ENCODE data around the gene POLR1E. TPM values are rescaled to one million over a fixed set of nuclear protein-coding genes. Genes with fewer than 3 reads are reported as not detected.

POLR1E gene
- polyA plus RNA-seq, 1 donor (not counting 4 experiments of a cell fraction or from before 2014, with no cell fraction given) = 44.4 TPM

DNA sequence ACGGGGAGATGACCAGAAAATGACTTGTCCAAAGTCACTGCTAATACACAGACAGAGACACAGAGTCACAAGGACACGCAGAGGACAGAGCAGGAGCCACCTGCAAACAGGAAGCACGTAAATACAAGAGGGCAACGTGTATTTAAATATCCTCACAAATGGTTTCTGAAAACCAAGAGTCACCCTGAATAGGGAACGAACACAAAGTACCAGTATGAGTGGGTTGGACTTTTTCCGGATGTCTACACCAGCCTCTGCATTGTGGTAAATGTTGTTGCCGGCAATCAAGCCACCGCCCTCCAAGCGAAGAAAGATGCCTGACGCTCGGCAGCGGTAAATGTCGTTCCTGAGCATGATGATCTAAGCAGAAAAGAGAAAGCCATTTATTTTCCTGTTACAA, 46.0 kb downstream of the POLR1E start:
- no peak overlapping the region for H2AFZ ChIP-seq (ENCODE audit: control insufficient read depth, low read length)

DNA sequence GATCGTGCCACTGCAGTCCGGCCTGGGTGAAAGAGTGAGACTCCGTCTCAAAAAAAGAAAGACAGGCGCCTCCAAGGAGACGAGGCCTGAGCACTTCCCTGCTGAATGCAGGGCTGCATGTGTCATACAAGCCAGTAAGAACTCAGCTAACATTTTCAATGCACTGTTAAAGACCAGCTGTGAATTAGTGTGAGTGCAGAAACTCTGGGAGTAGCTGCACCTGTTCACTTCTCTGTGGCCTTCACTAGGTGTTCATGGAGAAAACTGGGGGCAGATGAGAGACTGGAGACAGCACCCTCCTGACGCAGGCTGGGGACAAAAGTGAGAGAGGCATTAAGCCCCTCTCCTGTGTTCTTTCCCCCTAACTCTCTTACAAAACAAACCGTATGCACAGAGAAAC, 48.7 kb downstream of the POLR1E start:
- no peak overlapping the region for H3K4me3 ChIP-seq (ENCODE audit: control insufficient read depth in 2 of 3, extremely low read depth in 1 of 3, insufficient read depth in 2 of 3, low read depth in 1 of 3, low read length in 3 of 3)
- no peaks in the 10 kb centered on the region for H3K9me1 ChIP-seq (ENCODE audit: control insufficient read depth, extremely low read depth, insufficient read depth, low read length)
- no peak overlapping the region for H2AFZ ChIP-seq (ENCODE audit: control insufficient read depth, low read length)
- H3K79me2 ChIP-seq (ENCODE audit: control insufficient read depth, insufficient read depth, low read length) = no peaks in the 10 kb centered on the region
- no peak overlapping the region for H3K27ac ChIP-seq (ENCODE audit: control insufficient read depth, insufficient read depth, low read length)
- H3K4me2 ChIP-seq (ENCODE audit: control insufficient read depth, extremely low read depth, insufficient read depth, low read depth, low read length) = no peak overlapping the region
- TF ChIP-seq, protein P1, sequence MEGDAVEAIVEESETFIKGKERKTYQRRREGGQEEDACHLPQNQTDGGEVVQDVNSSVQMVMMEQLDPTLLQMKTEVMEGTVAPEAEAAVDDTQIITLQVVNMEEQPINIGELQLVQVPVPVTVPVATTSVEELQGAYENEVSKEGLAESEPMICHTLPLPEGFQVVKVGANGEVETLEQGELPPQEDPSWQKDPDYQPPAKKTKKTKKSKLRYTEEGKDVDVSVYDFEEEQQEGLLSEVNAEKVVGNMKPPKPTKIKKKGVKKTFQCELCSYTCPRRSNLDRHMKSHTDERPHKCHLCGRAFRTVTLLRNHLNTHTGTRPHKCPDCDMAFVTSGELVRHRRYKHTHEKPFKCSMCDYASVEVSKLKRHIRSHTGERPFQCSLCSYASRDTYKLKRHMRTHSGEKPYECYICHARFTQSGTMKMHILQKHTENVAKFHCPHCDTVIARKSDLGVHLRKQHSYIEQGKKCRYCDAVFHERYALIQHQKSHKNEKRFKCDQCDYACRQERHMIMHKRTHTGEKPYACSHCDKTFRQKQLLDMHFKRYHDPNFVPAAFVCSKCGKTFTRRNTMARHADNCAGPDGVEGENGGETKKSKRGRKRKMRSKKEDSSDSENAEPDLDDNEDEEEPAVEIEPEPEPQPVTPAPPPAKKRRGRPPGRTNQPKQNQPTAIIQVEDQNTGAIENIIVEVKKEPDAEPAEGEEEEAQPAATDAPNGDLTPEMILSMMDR (optimal IDR thresholded peaks at IDR 0.05 in 1 of 3, IDR thresholded peaks at IDR 0.05 in 1 of 3, conservative IDR thresholded peaks at IDR 0.05 in 1 of 3; ENCODE audit: extremely low read depth in 1 of 3, insufficient read depth in 2 of 3, low read length in 3 of 3) = no peak
- TF ChIP-seq EZH2 (IDR thresholded peaks at IDR 0.05; ENCODE audit: low read length) = no peak
- H4K20me1 ChIP-seq (ENCODE audit: control insufficient read depth, extremely low read depth, insufficient read depth, low read length) = no peaks in the 10 kb centered on the region
- FAIRE-seq (no peak), DNase-seq (ENCODE audit: low read depth, low spot score) (no peak)
- dilution Hi-C loops (cut with MboI; ENCODE audit: extremely low pct_ligation_motif_present, low sequenced_read_pairs) = no loop called here
- no peaks in the 10 kb centered on the region for H3K9me3 ChIP-seq (ENCODE audit: control insufficient read depth, low read depth, low read length)
- H3K36me3 ChIP-seq (ENCODE audit: control insufficient read depth in 2 of 2, extremely low read depth in 1 of 2, insufficient read depth in 2 of 2, low read length in 2 of 2) = peaks cover 0 to 20% of the 10 kb centered on the region in 2 experiments
- H3K4me1 ChIP-seq (ENCODE audit: control insufficient read depth, extremely low read depth, insufficient read depth, low read length) = no peaks in the 10 kb centered on the region
- no peak overlapping the region for H3K9ac ChIP-seq (ENCODE audit: control insufficient read depth, extremely low read depth, insufficient read depth, low read length)
- H3K27me3 ChIP-seq (ENCODE audit: control insufficient read depth, extremely low read depth, insufficient read depth, low read length) = no peaks in the 10 kb centered on the region

More for the DNA sequence above, 46.0 kb downstream of the POLR1E start:
- H3K9ac ChIP-seq (ENCODE audit: control insufficient read depth, extremely low read depth, insufficient read depth, low read length) = no peak overlapping the region
- no peaks in the 10 kb centered on the region for H3K9me1 ChIP-seq (ENCODE audit: control insufficient read depth, extremely low read depth, insufficient read depth, low read length)
- H4K20me1 ChIP-seq (ENCODE audit: control insufficient read depth, extremely low read depth, insufficient read depth, low read length) = no peaks in the 10 kb centered on the region
- DNase-seq (ENCODE audit: low read depth, low spot score) (no peak), FAIRE-seq (no peak)
- TF ChIP-seq, protein P1 (optimal IDR thresholded peaks at IDR 0.05 in 1 of 3, IDR thresholded peaks at IDR 0.05 in 1 of 3, conservative IDR thresholded peaks at IDR 0.05 in 1 of 3; ENCODE audit: extremely low read depth in 1 of 3, insufficient read depth in 2 of 3, low read length in 3 of 3) = no peak
- TF ChIP-seq EZH2 (IDR thresholded peaks at IDR 0.05; ENCODE audit: low read length) = no peak
- peaks cover 0 to 14% of the 10 kb centered on the region in 2 experiments for H3K36me3 ChIP-seq (ENCODE audit: control insufficient read depth in 2 of 2, extremely low read depth in 1 of 2, insufficient read depth in 2 of 2, low read length in 2 of 2)
- no peaks in the 10 kb centered on the region for H3K4me1 ChIP-seq (ENCODE audit: control insufficient read depth, extremely low read depth, insufficient read depth, low read length)
- no peak overlapping the region for H3K27ac ChIP-seq (ENCODE audit: control insufficient read depth, insufficient read depth, low read length)
- dilution Hi-C loops (cut with MboI; ENCODE audit: extremely low pct_ligation_motif_present, low sequenced_read_pairs) = no loop called here
- H3K4me3 ChIP-seq (ENCODE audit: control insufficient read depth in 2 of 3, extremely low read depth in 1 of 3, insufficient read depth in 2 of 3, low read depth in 1 of 3, low read length in 3 of 3) = no peak overlapping the region
- no peaks in the 10 kb centered on the region for H3K27me3 ChIP-seq (ENCODE audit: control insufficient read depth, extremely low read depth, insufficient read depth, low read length)
- H3K4me2 ChIP-seq (ENCODE audit: control insufficient read depth, extremely low read depth, insufficient read depth, low read depth, low read length) = no peak overlapping the region
- H3K79me2 ChIP-seq (ENCODE audit: control insufficient read depth, insufficient read depth, low read length) = no peaks in the 10 kb centered on the region
- H3K9me3 ChIP-seq (ENCODE audit: control insufficient read depth, low read depth, low read length) = no peaks in the 10 kb centered on the region

Data from keratinocyte (primary cell).